ENCODE data around the gene BCL11A. TPM values are rescaled to one million over a fixed set of nuclear protein-coding genes. Genes with fewer than 3 reads are reported as not detected.

Gene BCL11A
- total RNA-seq, 1 donor from 2014 or later, result 3.6 TPM

- no peak for DNase-seq (ENCODE audit: extremely low read depth, low read depth, low spot score)
These were observed 83.1 kb downstream of the BCL11A start for GRCh38 chr2:60470340-60470739.

DNA sequence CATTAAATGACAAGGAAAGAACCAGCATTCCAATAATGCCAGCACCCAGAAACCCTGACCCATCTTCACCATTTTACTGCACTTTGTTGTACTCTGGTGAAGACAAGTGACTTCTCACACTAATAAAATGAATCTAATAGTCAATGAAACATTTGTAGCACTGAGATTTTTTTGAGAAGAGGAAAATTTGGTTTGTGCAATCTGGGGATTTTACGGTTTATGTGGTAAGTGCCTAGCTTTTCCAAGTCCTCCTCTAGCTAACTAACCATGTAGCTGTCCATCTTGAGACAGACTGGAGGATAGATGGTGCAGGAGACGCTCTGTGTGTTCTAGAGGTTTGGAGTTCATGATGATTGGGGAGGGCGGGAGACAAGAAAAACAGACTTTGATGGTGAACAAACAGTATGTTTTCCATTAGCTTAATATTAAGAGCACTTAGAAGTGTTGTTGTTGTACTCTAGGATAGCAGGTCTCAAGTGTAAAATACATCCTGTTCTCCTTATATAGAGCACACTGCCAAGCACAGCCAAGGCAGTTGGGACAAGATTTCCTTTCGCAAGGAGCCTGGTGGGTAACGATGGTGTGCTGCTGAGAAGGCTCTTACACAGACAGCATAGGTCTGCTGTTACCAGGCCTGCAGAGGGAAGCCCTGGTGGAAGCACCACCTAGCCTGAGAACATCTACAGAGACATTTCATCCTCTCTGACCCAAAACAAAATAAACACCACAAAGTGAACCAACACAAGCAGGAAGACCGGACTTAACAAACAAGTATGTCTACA, 83.7 kb downstream of the BCL11A start:
- no peak for DNase-seq (ENCODE audit: extremely low read depth, low read depth, low spot score)

DNA sequence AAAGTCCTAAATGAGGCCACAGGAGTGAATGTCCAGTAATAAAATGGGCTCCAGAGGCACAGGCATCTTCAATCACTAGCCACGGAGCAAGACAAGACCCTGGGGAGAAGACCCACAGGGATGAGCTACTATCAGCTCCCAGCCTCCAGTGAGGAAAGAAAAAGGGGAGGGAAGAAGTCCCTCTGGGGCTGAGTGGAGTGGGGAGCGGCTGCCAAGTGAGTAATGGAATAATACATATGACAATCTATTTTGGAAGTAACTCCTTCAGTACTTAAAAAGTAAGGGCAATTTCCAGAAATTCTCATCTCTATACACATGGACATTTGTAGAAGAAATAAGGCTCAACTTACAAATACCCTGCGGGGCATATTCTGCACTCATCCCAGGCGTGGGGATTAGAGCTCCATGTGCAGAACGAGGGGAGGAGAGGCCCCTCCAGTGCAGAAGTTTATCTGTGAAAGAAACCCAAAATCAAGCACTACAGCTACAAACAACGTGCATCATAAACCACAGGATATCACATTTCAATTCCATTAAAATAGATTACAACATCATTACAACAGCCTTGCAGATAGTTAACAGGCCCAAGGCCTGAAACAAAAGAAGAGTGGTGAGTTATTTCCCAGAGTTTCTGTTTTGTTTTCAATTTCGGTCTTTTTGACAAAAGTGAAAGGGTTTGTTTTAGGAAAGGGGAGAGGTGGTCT, 84.9 kb downstream of the BCL11A start:
- DNase-seq (ENCODE audit: extremely low read depth, low read depth, low spot score), result no peak

- DNase-seq (ENCODE audit: extremely low read depth, low read depth, low spot score), result no peak
These were observed 87.2 kb downstream of the BCL11A start for GRCh38 chr2:60466161-60466702.

GRCh38 chr2:60465736-60466135, 87.7 kb downstream of the BCL11A start:
- no peak for DNase-seq (ENCODE audit: extremely low read depth, low read depth, low spot score)

DNA sequence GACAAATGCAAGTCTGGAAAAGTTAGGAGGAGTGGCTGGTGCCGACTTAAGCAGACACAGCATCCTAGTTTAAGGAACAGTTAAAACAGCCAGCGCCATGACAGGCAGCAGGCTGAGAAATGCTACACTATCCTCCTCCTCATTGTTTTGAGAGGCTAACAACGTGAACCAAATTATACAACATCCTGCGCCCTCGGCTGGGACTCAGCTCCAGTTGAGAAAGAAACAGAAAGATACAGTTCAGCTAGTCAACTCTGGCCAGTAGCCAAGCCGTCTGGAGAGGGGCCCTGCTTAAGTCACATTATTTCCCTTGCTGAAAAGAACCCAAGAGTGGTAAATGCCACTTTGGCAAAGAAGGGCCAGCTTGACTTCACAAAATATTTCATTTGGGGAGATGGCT, 90.2 kb downstream of the BCL11A start:
- DNase-seq (ENCODE audit: extremely low read depth, low read depth, low spot score), result no peak

DNA sequence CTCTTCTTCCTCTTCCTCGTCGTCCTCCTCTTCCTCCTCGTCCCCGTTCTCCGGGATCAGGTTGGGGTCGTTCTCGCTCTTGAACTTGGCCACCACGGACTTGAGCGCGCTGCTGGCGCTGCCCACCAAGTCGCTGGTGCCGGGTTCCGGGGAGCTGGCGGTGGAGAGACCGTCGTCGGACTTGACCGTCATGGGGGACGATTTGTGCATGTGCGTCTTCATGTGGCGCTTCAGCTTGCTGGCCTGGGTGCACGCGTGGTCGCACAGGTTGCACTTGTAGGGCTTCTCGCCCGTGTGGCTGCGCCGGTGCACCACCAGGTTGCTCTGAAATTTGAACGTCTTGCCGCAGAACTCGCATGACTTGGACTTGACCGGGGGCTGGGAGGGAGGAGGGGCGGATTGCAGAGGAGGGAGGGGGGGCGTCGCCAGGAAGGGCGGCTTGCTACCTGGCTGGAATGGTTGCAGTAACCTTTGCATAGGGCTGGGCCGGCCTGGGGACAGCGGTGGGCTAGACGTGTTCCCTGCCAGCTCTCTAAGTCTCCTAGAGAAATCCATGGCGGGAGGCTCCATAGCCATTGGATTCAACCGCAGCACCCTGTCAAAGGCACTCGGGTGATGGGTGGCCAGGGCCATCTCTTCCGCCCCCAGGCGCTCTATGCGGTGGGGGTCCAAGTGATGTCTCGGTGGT, 91.9 kb downstream of the BCL11A start:
- no peak for DNase-seq (ENCODE audit: extremely low read depth, low read depth, low spot score)

DNA sequence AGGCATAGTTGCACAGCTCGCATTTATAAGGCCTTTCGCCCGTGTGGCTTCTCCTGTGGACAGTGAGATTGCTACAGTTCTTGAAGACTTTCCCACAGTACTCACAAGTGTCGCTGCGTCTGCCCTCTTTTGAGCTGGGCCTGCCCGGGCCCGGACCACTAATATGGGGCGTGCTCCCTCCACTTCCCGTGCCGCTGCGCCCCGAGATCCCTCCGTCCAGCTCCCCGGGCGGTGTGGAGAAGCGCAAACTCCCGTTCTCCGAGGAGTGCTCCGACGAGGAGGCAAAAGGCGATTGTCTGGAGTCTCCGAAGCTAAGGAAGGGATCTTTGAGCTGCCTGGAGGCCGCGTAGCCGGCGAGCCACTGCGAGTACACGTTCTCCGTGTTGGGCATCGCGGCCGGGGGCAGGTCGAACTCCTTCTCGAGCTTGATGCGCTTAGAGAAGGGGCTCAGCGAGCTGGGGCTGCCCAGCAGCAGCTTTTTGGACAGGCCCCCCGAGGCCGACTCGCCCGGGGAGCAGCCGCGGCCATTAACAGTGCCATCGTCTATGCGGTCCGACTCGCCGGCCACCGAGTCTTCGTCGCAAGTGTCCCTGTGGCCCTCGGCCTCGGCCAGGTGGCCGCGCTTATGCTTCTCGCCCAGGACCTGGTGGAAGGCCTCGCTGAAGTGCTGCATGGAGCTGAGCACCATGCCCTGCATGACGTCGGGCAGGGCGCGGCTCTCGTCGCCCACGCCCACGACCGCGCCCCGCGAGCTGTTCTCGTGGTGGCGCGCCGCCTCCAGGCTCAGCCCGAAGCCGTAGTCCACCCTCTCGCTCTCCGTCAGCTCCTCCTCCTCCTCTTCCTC, 92.7 kb downstream of the BCL11A start:
- DNase-seq (ENCODE audit: extremely low read depth, low read depth, low spot score), result no peak

DNA sequence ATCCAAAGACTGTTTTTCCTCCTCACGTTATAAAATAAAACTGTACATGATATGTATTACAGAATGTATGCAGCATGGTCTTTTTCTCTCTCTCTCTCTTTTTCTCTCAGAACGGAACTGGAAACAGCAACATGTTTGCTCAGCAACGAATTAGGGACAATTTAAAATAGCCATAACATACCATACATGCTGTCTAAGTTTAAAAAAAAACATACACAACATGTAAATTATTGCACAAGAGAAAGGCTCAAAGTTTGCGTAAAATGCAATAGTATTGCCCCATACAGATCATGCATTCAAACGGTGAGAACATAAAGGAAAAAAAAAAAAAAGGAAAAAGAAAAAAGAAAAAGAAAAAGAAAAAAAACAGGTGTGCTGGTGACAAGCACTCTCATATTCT, 93.6 kb downstream of the BCL11A start:
- no peak for DNase-seq (ENCODE audit: extremely low read depth, low read depth, low spot score)

DNA sequence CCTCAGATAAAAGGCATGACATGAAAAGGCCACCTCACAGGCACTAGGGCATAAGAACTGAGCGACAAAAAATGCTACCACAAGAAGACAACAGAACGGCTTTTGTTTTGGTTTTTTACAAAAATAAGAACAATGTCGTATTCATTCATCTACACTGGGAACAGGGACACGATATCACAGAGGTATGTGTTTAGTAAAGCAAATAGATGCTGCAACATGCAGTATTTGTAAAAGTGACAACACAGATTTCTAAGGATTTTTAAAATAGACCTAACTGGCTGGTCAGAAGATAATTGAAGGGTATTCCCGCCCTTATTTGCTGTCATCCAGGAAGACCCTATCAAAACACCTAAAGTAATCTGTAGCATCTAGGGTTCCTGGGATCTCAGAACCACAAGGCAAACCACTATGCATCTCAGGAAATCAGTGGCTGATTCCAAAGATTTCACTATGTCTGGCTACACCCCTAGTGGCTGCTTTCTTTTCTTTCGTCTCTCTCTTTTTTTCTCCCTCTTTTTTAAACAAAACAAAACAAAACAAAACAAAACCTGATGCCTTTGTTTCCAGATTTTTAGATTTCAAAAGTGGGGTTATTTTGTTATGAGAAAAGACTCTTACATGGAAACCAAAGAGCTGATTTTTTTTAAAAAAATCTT, 97.2 kb downstream of the BCL11A start:
- no peak for DNase-seq (ENCODE audit: extremely low read depth, low read depth, low spot score)

DNA sequence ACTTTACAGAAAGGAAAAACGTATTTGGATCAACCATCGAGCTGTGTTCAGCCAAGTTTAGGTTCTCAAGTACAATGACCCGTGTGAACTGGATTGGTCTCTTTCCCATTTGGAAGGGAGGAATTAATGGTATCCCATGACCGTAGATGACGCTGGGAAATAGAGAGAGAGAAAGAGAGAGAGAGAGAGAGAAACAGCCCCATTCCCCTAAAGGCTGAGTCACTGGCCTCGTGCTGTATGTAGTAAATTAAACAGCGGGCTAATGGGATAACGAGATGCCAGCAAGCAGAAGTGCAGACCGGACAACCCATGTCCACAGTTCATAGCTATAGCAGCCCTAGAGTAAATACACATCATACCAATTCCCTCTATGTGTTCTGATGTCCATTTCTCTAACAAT, 99.6 kb downstream of the BCL11A start:
- DNase-seq (ENCODE audit: extremely low read depth, low read depth, low spot score), result no peak

DNA sequence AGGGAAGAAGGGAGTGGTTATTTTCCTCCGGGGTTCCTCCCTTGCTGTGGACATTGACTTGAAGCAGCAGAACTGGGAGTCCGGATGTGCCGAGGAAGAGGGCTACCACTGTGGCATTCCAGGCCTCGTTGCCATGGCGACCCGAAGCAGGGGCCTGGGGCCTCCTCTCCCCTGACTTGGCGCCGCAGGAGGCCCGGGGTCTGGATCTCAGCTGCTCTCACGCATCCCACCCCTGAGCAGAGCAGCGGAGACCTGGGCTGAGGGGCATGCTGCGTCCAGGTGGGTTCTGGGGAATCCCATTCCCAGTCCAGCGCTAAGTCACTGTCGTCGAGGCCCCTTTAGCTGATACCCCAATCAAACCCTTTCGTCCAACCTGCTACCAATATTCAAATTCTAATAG, 100.2 kb downstream of the BCL11A start:
- DNase-seq (ENCODE audit: extremely low read depth, low read depth, low spot score), result no peak

DNA sequence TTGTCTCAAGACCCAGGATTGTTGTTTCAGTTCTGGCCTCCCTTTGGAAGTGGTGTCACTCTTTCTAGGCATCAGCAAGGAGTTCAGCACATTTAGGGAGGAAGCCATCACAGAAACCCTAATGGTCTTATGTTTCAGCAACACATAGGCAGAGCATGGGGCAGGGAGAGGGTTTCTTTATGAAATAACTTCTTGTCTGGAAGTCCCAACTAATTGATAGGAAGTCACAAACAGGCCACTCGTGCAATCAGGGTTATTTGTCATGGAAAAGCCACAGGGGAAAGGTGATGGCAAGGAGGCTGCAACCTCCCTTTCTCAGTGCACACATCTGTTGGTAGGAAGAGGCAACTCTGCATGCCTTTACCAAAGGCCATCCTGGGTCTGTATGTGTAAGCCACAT, 103.0 kb downstream of the BCL11A start:
- DNase-seq (ENCODE audit: extremely low read depth, low read depth, low spot score), result no peak

DNA sequence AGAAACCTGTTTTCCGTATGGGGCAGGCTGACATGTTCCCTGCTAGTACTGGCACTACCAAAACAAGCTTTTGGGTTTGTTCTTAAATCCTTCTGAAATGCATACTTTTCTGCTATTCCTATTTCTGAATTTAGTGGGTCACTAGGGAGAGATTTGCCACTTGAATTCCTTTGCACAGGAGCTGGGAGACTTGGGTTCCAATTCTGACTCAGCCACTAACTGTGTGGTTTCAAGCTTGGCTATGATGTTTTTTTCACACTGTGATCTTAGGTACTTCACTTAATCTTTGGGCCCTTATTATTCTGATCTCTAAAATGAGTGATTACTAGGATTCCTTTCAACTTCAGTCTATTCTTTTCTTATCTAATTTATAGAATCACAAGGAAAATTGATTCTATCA, 105.5 kb downstream of the BCL11A start:
- DNase-seq (ENCODE audit: extremely low read depth, low read depth, low spot score), result no peak

DNA sequence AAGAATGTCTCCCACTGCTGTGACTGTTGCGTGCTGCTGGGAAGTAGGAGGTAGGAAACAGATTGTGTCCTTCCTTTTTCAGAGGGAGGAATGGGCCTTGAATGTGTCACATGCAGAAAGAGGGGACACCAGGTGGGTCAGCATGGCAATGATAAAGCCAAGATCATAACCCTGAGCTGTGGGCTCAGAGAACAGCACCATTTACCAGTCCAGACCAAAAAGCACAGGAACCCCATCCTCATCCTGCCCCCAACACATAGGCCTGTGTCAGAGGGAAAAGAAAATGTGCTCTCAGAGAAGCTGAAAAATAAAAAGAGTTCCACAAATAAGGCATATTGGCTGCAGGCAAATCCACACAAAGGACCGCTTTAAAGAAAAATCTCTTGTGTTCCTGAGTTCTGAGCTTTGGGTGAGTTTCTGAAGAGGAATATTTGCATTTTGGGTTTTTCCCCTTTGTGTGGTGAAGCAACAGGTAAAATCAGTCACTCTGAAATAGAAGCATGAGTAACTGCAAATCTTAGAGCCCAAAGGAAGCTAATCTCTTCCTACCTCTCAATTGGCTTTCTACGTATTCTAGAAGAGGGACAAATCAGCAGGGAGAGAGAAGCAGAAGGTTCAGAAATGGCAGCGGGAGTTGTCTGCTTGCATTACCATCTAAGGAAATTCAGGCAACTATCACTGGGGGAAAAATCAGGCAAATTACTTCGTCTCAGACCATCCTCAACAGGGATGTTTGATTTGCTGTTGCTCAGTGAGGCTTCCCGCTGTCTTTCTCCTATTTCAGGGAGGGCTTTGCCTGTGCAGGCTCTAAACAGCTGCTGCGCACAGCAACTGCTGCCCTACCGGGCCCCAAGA, 106.8 kb downstream of the BCL11A start:
- no peak for DNase-seq (ENCODE audit: extremely low read depth, low read depth, low spot score)

- DNase-seq (ENCODE audit: extremely low read depth, low read depth, low spot score), result no peak
These were observed 107.7 kb downstream of the BCL11A start for GRCh38 chr2:60445684-60446179.

DNA sequence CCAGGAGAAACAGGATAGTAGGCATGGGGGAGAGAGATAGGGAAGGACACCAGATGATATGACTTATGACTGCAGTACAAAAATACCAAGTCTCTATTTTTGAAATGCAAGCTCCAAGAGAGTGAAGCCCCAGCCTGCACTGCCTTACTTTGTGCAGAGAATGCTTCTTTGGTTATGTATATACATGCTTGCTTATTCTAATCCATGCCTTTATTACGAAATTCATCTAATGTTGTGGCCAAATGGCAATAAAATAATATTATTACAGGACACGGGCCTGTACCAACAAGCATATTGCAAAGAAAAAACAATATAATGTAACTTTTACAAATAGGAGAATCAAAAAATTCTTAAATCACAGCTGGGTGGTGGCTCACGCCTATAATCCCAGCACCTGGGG, 110.8 kb downstream of the BCL11A start:
- DNase-seq (ENCODE audit: extremely low read depth, low read depth, low spot score), result no peak

DNA sequence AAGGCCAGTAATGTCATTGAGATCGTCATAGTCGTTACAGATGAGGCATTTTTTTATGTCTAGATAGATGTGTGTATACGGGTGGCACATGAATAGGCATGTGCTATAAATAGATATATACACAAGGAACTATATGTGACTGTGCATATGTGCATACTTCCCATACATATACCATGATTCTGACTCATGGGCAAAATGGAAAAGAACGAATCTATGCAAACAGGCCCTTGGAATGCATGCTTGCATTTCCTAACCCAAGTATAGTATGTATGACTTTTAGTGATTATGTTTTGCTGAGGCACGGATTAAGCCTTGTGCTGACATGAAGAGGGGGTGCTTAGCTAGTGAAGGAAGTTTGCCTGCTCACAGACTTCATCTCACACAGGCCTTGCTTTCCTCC, 111.7 kb downstream of the BCL11A start:
- no peak for DNase-seq (ENCODE audit: extremely low read depth, low read depth, low spot score)

- DNase-seq (ENCODE audit: extremely low read depth, low read depth, low spot score), result no peak
These were observed 112.7 kb downstream of the BCL11A start for GRCh38 chr2:60440767-60441163.
